Progenitor cell of endocrine pancreas (in vitro differentiated cells): ENCODE results near the gene PI4K2B. TPM values are rescaled to one million over a fixed set of nuclear protein-coding genes. Genes with fewer than 3 reads are reported as not detected.
"Not testable (repeated sequence)": the region's sequence is repeated elsewhere in the genome, so short reads cannot be mapped to it uniquely, and the experiment has no call there.

Experiments
- DNase-seq: peaks from one replicate; pipeline ENCODE4 v3.0.0; 2021; ENCODE audit warnings: low spot score; ENCODE audit not compliant: unreplicated experiment
- H3K27ac Mint-ChIP-seq: 2 replicates; pipeline ENCODE4 v1.8.0; 2021; ENCODE audit warnings: mild to moderate bottlenecking, moderate library complexity, mixed read lengths
- H3K27me3 Mint-ChIP-seq: 2 replicates; pipeline ENCODE4 v1.8.0; 2021; ENCODE audit warnings: mixed read lengths
- H3K36me3 Mint-ChIP-seq: 2 replicates; pipeline ENCODE4 v1.8.0; 2022; ENCODE audit warnings: mixed read lengths; ENCODE audit not compliant: insufficient read depth
- H3K4me1 Mint-ChIP-seq: 2 replicates; pipeline ENCODE4 v1.8.0; 2021; ENCODE audit warnings: low read depth, mixed read lengths
- H3K4me3 Mint-ChIP-seq: 2 replicates; pipeline ENCODE4 v1.8.0; 2021; ENCODE audit warnings: low read depth, mild to moderate bottlenecking, moderate library complexity, mixed read lengths
- H3K9me3 Mint-ChIP-seq: 2 replicates; pipeline ENCODE4 v1.8.0; 2021; ENCODE audit warnings: low read depth, mixed read lengths
- CTCF ChIP-seq: fragments of 200-600 bp; sonication (generic); IDR thresholded peaks from one replicate; pipeline ENCODE4 v1.5.0; 2021; ENCODE audit warnings: antibody characterized with exemption, mild to moderate bottlenecking; ENCODE audit not compliant: unreplicated experiment
- total RNA-seq: library from RNA; stranded (reverse); gene quantifications from 2 replicates; pipeline ENCODE4 v1.2.1, GENCODE V29; 2021

PI4K2B gene
- total RNA-seq, 1 donor from 2014 or later, result 13.9 TPM

GRCh38 chr4:25209702-25210101 is 24.1 kb upstream of the PI4K2B start:
- DNase-seq, result no peak
- H3K9me3 Mint-ChIP-seq, result peaks cover 17% of the 10 kb centered on the region
- H3K27me3 Mint-ChIP-seq, result no peaks in the 10 kb centered on the region
- no peak overlapping the region for H3K27ac Mint-ChIP-seq
- no peak overlapping the region for H3K4me3 Mint-ChIP-seq
- no peaks in the 10 kb centered on the region for H3K36me3 Mint-ChIP-seq
- peaks cover 7% of the 10 kb centered on the region for H3K4me1 Mint-ChIP-seq
- no peak for TF ChIP-seq CTCF

- Mint-ChIP-seq H3K4me1 (peaks cover 7% of the 10 kb centered on the region), H3K36me3 (no peaks in the 10 kb centered on the region), H3K9me3 (peaks cover 17% of the 10 kb centered on the region), H3K4me3 (no peak overlapping the region), H3K27ac (no peak overlapping the region), H3K27me3 (no peaks in the 10 kb centered on the region)
- TF ChIP-seq CTCF, result no peak
- no peak for DNase-seq
Observed at GRCh38 chr4:25211721-25212120, 22.1 kb upstream of the PI4K2B start.

GRCh38 chr4:25212822-25213221 is 21.0 kb upstream of the PI4K2B start:
- Mint-ChIP-seq H3K9me3 (peaks cover 17% of the 10 kb centered on the region), H3K27ac (no peak overlapping the region), H3K4me1 (peaks cover 7% of the 10 kb centered on the region), H3K27me3 (no peaks in the 10 kb centered on the region), H3K36me3 (no peaks in the 10 kb centered on the region), H3K4me3 (no peak overlapping the region)
- DNase-seq, result no peak
- TF ChIP-seq CTCF, result no peak

GRCh38 chr4:25213347-25213979 is 20.4 kb upstream of the PI4K2B start:
- H3K27ac Mint-ChIP-seq, result no peak overlapping the region
- no peak for DNase-seq
- H3K4me1 Mint-ChIP-seq, result peaks cover 7% of the 10 kb centered on the region
- peaks cover 17% of the 10 kb centered on the region for H3K9me3 Mint-ChIP-seq
- peaks cover under 1% of the 10 kb centered on the region for H3K36me3 Mint-ChIP-seq
- H3K27me3 Mint-ChIP-seq, result no peaks in the 10 kb centered on the region
- TF ChIP-seq CTCF, result no peak
- no peak overlapping the region for H3K4me3 Mint-ChIP-seq

- H3K4me3 Mint-ChIP-seq, H3K27me3 Mint-ChIP-seq, H3K4me1 Mint-ChIP-seq, DNase-seq, H3K36me3 Mint-ChIP-seq, H3K27ac Mint-ChIP-seq: not testable (repeated sequence)
- peaks cover 19% of the 10 kb centered on the region for H3K9me3 Mint-ChIP-seq
Observed at GRCh38 chr4:25214750-25215149, 19.1 kb upstream of the PI4K2B start.

GRCh38 chr4:25215511-25215910 is 18.3 kb upstream of the PI4K2B start:
- Mint-ChIP-seq H3K4me1 (no peaks in the 10 kb centered on the region), H3K4me3 (no peak overlapping the region), H3K36me3 (peaks cover 6% of the 10 kb centered on the region), H3K27me3 (no peaks in the 10 kb centered on the region), H3K27ac (no peak overlapping the region), H3K9me3 (peaks cover 20% of the 10 kb centered on the region)
- no peak for TF ChIP-seq CTCF
- no peak for DNase-seq
